Endothelial cell of umbilical vein (primary cell): ENCODE data around the gene AK5. TPM values are rescaled to one million over a fixed set of nuclear protein-coding genes. Genes with fewer than 3 reads are reported as not detected.

Experiments used
- BruUV-seq: library from RNA; stranded (reverse); fragments of 400-500 nt; replicated peaks from 2 replicates; lab custom pipeline; 2021; lab: Mats Ljungman, UMichigan
- CTCF ChIA-PET: fragments of 300-600, 350-600 bp; sonication (Branson Sonifier 250); formaldehyde crosslinking; loops from one replicate; lab custom pipeline; 2021; ENCODE audit warnings: antibody characterized with exemption, inconsistent platforms; lab: Charles Lee
- POLR2A ChIA-PET: fragments of 300-600, 350-600 bp; sonication (Branson Sonifier 250); formaldehyde crosslinking; loops from one replicate; lab custom pipeline; 2021; ENCODE audit warnings: antibody characterized with exemption, inconsistent platforms; lab: Charles Lee
- DNase-seq: peaks from one replicate; pipeline ENCODE4 v3.0.0-alpha.2; 2011; ENCODE audit warnings: low read depth, low spot score
- FAIRE-seq: peaks from 2 replicates; lab custom pipeline; 2011; peaks lifted over from hg19 to GRCh38; lab: Jason Lieb, UNC
- H2AFZ ChIP-seq: 2 replicates; pipeline ENCODE4 v1.6.0; 2012; ENCODE audit warnings: low read depth, low read length, control low read depth, inconsistent platforms
- H3K27ac ChIP-seq: 2 replicates; pipeline ENCODE4 v1.5.1; 2011; ENCODE audit warnings: low read depth, mild to moderate bottlenecking, control low read depth, low read length, moderate library complexity; ENCODE audit not compliant: insufficient read depth
- H3K27me3 ChIP-seq, 2 experiments: 2 replicates each; pipeline versions ENCODE4 v1.6.0 to v1.6.1; 2011; ENCODE audit warnings: low read length in 2 of 2, mixed read lengths in 1 of 2; ENCODE audit not compliant: control insufficient read depth in 2 of 2, insufficient read depth in 2 of 2
- H3K36me3 ChIP-seq, 2 experiments: 2 replicates in 1 of 2; 3 replicates in 1 of 2; pipeline ENCODE4 v1.5.1; 2011; ENCODE audit warnings: low read length in 2 of 2, mild to moderate bottlenecking in 1 of 2, moderate library complexity in 1 of 2; ENCODE audit not compliant: control insufficient read depth in 2 of 2, insufficient read depth in 2 of 2; ENCODE audit errors: extremely low read depth in 1 of 2
- H3K4me1 ChIP-seq: 3 replicates; pipeline ENCODE4 v1.5.1; 2011; ENCODE audit warnings: mild to moderate bottlenecking, low read length; ENCODE audit not compliant: control insufficient read depth, insufficient read depth; ENCODE audit errors: extremely low read depth
- H3K4me2 ChIP-seq: 2 replicates; pipeline ENCODE4 v1.6.1; 2011; ENCODE audit warnings: low read length, control low read depth, mixed read lengths; ENCODE audit not compliant: insufficient read depth
- H3K4me3 ChIP-seq, 3 experiments: fragments of 200-600 bp in 1 of 3; sonication (generic), shearing (Covaris generic) in 1 of 3; replicated peaks in 1 of 3; 2 replicates each; pipeline ENCODE4 v1.5.1; 2011 to 2016; ENCODE audit warnings: control low read depth in 3 of 3, low read length in 3 of 3, mild to moderate bottlenecking in 2 of 3, inconsistent platforms in 1 of 3, low read depth in 1 of 3, moderate library complexity in 1 of 3; ENCODE audit not compliant: insufficient read depth in 1 of 3
- H3K79me2 ChIP-seq: 2 replicates; pipeline ENCODE4 v1.6.0; 2012; ENCODE audit warnings: low read length, inconsistent platforms; ENCODE audit not compliant: control insufficient read depth, insufficient read depth
- H3K9ac ChIP-seq: replicated peaks from 2 replicates; pipeline ENCODE3; 2011; ENCODE audit warnings: low read length, control low read depth; ENCODE audit not compliant: insufficient read depth; ENCODE audit errors: extremely low read depth
- H3K9me1 ChIP-seq: replicated peaks from 3 replicates; pipeline ENCODE4 v1.6.0; 2011; ENCODE audit warnings: mild to moderate bottlenecking, low read length; ENCODE audit not compliant: control insufficient read depth, insufficient read depth; ENCODE audit errors: extremely low read depth
- H3K9me3 ChIP-seq: replicated peaks from 2 replicates; pipeline ENCODE4 v1.5.1; 2012; ENCODE audit warnings: low read length, inconsistent platforms; ENCODE audit not compliant: control insufficient read depth, insufficient read depth
- H4K20me1 ChIP-seq: replicated peaks from 2 replicates; pipeline ENCODE3; 2011; ENCODE audit warnings: mild to moderate bottlenecking, low read length; ENCODE audit not compliant: control insufficient read depth, insufficient read depth; ENCODE audit errors: extremely low read depth
- CTCF ChIP-seq, 2 donors: IDR thresholded peaks; 1 replicate in 1 of 2; 2 replicates in 1 of 2; pipeline ENCODE4 v1.5.1; 2011; ENCODE audit warnings: low read length in 2 of 2, mild to moderate bottlenecking in 2 of 2, moderate library complexity in 2 of 2, control low read depth in 1 of 2, inconsistent platforms in 1 of 2, low read depth in 1 of 2; ENCODE audit not compliant: insufficient read depth in 1 of 2; ENCODE audit errors: extremely low read depth in 1 of 2
- EZH2 ChIP-seq: IDR thresholded peaks from 2 replicates; pipeline ENCODE4 v1.6.1; 2012; ENCODE audit warnings: borderline replicate concordance, low read depth, mild to moderate bottlenecking, moderate library complexity, low read length, inconsistent platforms; ENCODE audit not compliant: severe bottlenecking
- FOS ChIP-seq: IDR thresholded peaks from 2 replicates; pipeline ENCODE4 v1.6.1; 2011; ENCODE audit warnings: mild to moderate bottlenecking, low read length, moderate library complexity, borderline replicate concordance; ENCODE audit not compliant: insufficient read depth
- GATA2 ChIP-seq: IDR thresholded peaks from 2 replicates; pipeline ENCODE4 v1.7.0; 2011; ENCODE audit warnings: low read depth, mild to moderate bottlenecking, moderate library complexity, mixed read lengths, low read length; ENCODE audit not compliant: insufficient read length, insufficient read depth
- JUN ChIP-seq: IDR thresholded peaks from 2 replicates; pipeline ENCODE4 v1.6.1; 2011; ENCODE audit warnings: borderline replicate concordance, low read depth; ENCODE audit not compliant: insufficient read length, insufficient read depth
- MAX ChIP-seq: IDR thresholded peaks from 2 replicates; pipeline ENCODE4 v1.6.1; 2011; ENCODE audit not compliant: insufficient read depth, insufficient read length
- MYC ChIP-seq: IDR thresholded peaks from one replicate; pipeline ENCODE4 v1.6.1; 2011; ENCODE audit warnings: mild to moderate bottlenecking, low read depth, low read length
- POLR2A ChIP-seq: IDR thresholded peaks from 2 replicates; pipeline ENCODE4 v1.6.1; 2012; ENCODE audit warnings: low read depth, mild to moderate bottlenecking, control low read depth, low read length
- POLR2AphosphoS5 ChIP-seq: IDR thresholded peaks from 2 replicates; pipeline ENCODE4 v1.6.1; 2012; ENCODE audit warnings: low read depth, mild to moderate bottlenecking, control low read depth, low read length, moderate library complexity; ENCODE audit not compliant: insufficient read depth
- dilution Hi-C: fragments of 300-500 bp; cut with MboI; formaldehyde crosslinking; loops from one replicate; pipeline ENCODE4 v1.15.0; 2019; ENCODE audit warnings: low sequenced_read_pairs; ENCODE audit not compliant: extremely low pct_ligation_motif_present
- intact Hi-C: fragments of 100-400 bp; cut with micrococcal nuclease; formaldehyde crosslinking; loops from one replicate; pipeline ENCODE4 v1.10.0; 2022
- polyA plus RNA-seq, 4 experiments: library from polyadenylated mRNA; depleted of rRNA in 3 of 4; stranded (reverse) in 3 of 4; unstranded in 1 of 4; fragments of >200 nt; gene quantifications; 2 replicates each; pipeline versions ENCODE4 v1.2.1 to v1.2.3, GENCODE V29; 2011 to 2012; ENCODE audit warnings: missing spikeins in 1 of 4
- total RNA-seq: library from RNA; stranded (reverse); gene quantifications from 2 replicates; pipeline ENCODE4 v1.2.3, GENCODE V29; 2021

The AK5 gene
- total and polyA plus RNA-seq, 2 donors (not counting 3 experiments of a cell fraction or from before 2014, with no cell fraction given): 5.0 to 7.5 TPM

DNA sequence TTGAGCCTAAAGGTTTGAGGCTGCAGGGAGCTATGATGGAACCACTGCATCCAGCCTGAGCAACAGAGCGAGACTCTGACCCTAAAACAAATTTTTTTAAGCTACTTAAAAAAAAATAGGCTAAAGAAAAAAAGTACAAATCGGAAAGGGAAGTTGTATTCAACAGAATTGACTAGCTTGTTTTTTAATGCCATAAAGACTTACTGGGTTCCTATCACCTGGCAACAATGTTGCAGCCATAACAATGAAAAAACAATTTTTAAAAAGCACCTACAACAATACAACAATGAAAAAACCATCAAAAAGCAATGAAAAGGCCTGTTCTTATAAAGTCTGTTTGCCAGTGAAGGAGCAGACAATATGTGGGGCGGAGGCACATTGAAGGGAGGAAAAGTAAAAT is 42.5 kb upstream of the AK5 start:
- TF ChIP-seq FOS (no peak), JUN (no peak), MYC (no peak), POLR2A (no peak), CTCF (IDR thresholded peaks at IDR 0.05; ENCODE audit: extremely low read depth in 1 of 2, insufficient read depth in 1 of 2, low read depth in 1 of 2, low read length in 2 of 2) (no peak), EZH2 (no peak), GATA2 (no peak), MAX (no peak), POLR2AphosphoS5 (no peak)
- Histone ChIP-seq H3K27me3 (peaks cover 0 to 2% of the 10 kb centered on the region in 2 experiments), H4K20me1 (no peaks in the 10 kb centered on the region), H3K4me2 (no peak overlapping the region), H3K36me3 (no peaks in the 10 kb centered on the region), H3K4me1 (no peaks in the 10 kb centered on the region), H3K9me1 (no peaks in the 10 kb centered on the region), H2AFZ (no peak overlapping the region), H3K9me3 (no peaks in the 10 kb centered on the region), H3K9ac (no peak overlapping the region), H3K27ac (no peak overlapping the region), H3K79me2 (no peaks in the 10 kb centered on the region), H3K4me3 (no peak overlapping the region)
- POLR2A ChIA-PET: no interaction called here
- intact Hi-C loops (no loop called here), dilution Hi-C loops (no loop called here)
- no peak for DNase-seq
- no TSS peak for BruUV-seq
- no peak for FAIRE-seq
- CTCF ChIA-PET: no interaction called here
